ENCODE results near the gene TIMELESS.

- TF ChIP-seq POLR2A (IDR thresholded peaks at IDR 0.05) (no peak), EP300 (IDR thresholded peaks at IDR 0.05) (no peak), POLR2AphosphoS5 (IDR thresholded peaks at IDR 0.05) (no peak)
- TF ChIP-seq, protein P1, sequence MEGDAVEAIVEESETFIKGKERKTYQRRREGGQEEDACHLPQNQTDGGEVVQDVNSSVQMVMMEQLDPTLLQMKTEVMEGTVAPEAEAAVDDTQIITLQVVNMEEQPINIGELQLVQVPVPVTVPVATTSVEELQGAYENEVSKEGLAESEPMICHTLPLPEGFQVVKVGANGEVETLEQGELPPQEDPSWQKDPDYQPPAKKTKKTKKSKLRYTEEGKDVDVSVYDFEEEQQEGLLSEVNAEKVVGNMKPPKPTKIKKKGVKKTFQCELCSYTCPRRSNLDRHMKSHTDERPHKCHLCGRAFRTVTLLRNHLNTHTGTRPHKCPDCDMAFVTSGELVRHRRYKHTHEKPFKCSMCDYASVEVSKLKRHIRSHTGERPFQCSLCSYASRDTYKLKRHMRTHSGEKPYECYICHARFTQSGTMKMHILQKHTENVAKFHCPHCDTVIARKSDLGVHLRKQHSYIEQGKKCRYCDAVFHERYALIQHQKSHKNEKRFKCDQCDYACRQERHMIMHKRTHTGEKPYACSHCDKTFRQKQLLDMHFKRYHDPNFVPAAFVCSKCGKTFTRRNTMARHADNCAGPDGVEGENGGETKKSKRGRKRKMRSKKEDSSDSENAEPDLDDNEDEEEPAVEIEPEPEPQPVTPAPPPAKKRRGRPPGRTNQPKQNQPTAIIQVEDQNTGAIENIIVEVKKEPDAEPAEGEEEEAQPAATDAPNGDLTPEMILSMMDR (IDR thresholded peaks at IDR 0.05), result no peak
Measured at GRCh38 chr12:56486694-56487093, 37.5 kb upstream of the TIMELESS start.

Data from gastroesophageal sphincter (tissue), 3 donors.